GM19463 (cell line): ENCODE results near the gene KLHL12.
"Not testable (repeated sequence)": the region's sequence is repeated elsewhere in the genome, so short reads cannot be mapped to it uniquely, and the experiment has no call there.

ENCODE experiments used
- ATAC-seq: cut with Tn5 transposase; IDR thresholded peaks from one replicate; pipeline ENCODE4 v1.9.1; 2021; ENCODE audit warnings: mild to moderate bottlenecking, moderate library complexity; ENCODE audit not compliant: unreplicated experiment

Gene KLHL12

GRCh38 chr1:202952099-202952498 is 25.1 kb upstream of the KLHL12 start:
- no peak for ATAC-seq

- ATAC-seq, result no peak
Observed at GRCh38 chr1:202951437-202951836, 24.4 kb upstream of the KLHL12 start.

GRCh38 chr1:202945483-202945882 is 18.4 kb upstream of the KLHL12 start:
- no peak for ATAC-seq

- no peak for ATAC-seq
Observed at GRCh38 chr1:202944438-202944921, 17.4 kb upstream of the KLHL12 start.

- no peak for ATAC-seq
Observed at GRCh38 chr1:202942426-202942825, 15.4 kb upstream of the KLHL12 start.

GRCh38 chr1:202941372-202941771 is 14.3 kb upstream of the KLHL12 start:
- no peak for ATAC-seq

GRCh38 chr1:202940561-202940960 is 13.5 kb upstream of the KLHL12 start:
- ATAC-seq, result no peak

- no peak for ATAC-seq
Observed at GRCh38 chr1:202938287-202938925, 11.4 kb upstream of the KLHL12 start.

- ATAC-seq, result not testable (repeated sequence)
Observed at GRCh38 chr1:202936409-202936808, 9.4 kb upstream of the KLHL12 start.

- no peak for ATAC-seq
Observed at GRCh38 chr1:202935844-202936243, 8.8 kb upstream of the KLHL12 start.

GRCh38 chr1:202934755-202935154 is 7.7 kb upstream of the KLHL12 start:
- ATAC-seq, result no peak

GRCh38 chr1:202932476-202932875 is 5.4 kb upstream of the KLHL12 start:
- ATAC-seq, result no peak

GRCh38 chr1:202923533-202923932 is 3.5 kb downstream of the KLHL12 start:
- no peak for ATAC-seq

- no peak for ATAC-seq
Observed at GRCh38 chr1:202919615-202920014, 7.4 kb downstream of the KLHL12 start.

- ATAC-seq, result no peak
Observed at GRCh38 chr1:202915146-202915545, 11.9 kb downstream of the KLHL12 start.

GRCh38 chr1:202912476-202912875 is 14.6 kb downstream of the KLHL12 start:
- ATAC-seq, result not testable (repeated sequence)

GRCh38 chr1:202909494-202909893 is 17.5 kb downstream of the KLHL12 start:
- ATAC-seq, result no peak

- no peak for ATAC-seq
Observed at GRCh38 chr1:202908998-202909397, 18.0 kb downstream of the KLHL12 start.

GRCh38 chr1:202905331-202905730 is 21.7 kb downstream of the KLHL12 start:
- ATAC-seq, result no peak

- ATAC-seq, result not testable (repeated sequence)
Observed at GRCh38 chr1:202903808-202904207, 23.2 kb downstream of the KLHL12 start.

- ATAC-seq, result no peak
Observed at GRCh38 chr1:202901555-202901954, 25.5 kb downstream of the KLHL12 start.

GRCh38 chr1:202892501-202892900 is 34.5 kb downstream of the KLHL12 start:
- ATAC-seq, result no peak

- no peak for ATAC-seq
Observed at GRCh38 chr1:202890392-202890791, 36.6 kb downstream of the KLHL12 start.
